ENCODE data around the gene BEAN1.

DNA sequence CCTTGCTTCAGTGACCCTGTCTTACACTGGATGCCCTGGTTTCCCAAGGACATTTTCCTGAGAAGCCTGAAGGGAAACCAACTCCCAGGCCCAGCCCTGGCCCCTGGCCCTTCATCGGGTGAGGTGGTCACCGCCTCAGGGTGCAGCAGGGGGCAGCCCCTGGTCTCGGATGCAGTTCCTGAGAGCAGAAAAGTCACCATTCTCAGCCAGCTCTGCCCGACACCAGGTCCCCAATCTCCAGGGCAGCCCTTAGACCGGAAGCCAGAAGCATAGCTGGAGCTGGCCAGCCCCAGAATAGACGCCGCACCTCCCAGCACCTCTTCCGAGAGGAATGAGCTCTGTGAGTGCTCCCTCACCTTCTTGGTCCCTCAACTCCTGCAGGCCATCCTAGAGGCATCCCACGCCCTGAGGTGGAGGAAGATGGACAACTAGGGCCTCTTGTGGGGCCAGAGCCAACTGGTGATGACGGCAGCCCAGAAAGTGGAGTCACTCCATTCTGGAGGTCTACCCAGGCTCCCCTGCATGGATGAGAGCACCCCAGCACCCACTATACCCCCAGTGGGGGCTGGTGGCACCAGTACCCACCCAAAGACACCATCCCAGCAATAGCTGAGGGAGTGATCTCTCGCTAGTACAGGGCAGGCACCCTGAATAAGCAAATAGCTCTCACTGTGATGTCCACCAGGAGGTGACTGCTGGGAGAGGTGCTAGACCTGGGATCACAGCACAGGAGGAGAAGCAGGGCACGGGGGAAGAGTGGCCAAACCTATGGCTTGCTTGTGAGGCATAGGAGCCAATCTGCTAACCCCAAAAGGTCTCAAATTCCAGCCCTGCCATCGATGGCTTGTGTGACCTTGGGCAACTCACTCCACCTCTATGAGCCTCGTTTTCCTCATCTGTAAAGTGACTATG is 66.7 kb downstream of the BEAN1 start:
- TF ChIP-seq, protein P1, sequence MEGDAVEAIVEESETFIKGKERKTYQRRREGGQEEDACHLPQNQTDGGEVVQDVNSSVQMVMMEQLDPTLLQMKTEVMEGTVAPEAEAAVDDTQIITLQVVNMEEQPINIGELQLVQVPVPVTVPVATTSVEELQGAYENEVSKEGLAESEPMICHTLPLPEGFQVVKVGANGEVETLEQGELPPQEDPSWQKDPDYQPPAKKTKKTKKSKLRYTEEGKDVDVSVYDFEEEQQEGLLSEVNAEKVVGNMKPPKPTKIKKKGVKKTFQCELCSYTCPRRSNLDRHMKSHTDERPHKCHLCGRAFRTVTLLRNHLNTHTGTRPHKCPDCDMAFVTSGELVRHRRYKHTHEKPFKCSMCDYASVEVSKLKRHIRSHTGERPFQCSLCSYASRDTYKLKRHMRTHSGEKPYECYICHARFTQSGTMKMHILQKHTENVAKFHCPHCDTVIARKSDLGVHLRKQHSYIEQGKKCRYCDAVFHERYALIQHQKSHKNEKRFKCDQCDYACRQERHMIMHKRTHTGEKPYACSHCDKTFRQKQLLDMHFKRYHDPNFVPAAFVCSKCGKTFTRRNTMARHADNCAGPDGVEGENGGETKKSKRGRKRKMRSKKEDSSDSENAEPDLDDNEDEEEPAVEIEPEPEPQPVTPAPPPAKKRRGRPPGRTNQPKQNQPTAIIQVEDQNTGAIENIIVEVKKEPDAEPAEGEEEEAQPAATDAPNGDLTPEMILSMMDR (IDR thresholded peaks at IDR 0.05; ENCODE audit: low read depth, low read length, poor library complexity, severe bottlenecking): no peak
- TF ChIP-seq EZH2phosphoT487 (IDR thresholded peaks at IDR 0.05; ENCODE audit: borderline replicate concordance, low read length): no peak

Data from DOHH2 (cell line).